ENCODE data around the gene TGFB1I1. TPM values are rescaled to one million over a fixed set of nuclear protein-coding genes. Genes with fewer than 3 reads are reported as not detected.

Gene TGFB1I1
- total RNA-seq, 1 donor from 2014 or later = 19.9 TPM

Other genes with a start within 250 kb of the TGFB1I1 start
- gene ITGAM, start 212.2 kb upstream of the TGFB1I1 start, total RNA-seq = 10.4 TPM
- gene ITGAX, start 117.0 kb upstream of the TGFB1I1 start, total RNA-seq = 2.2 TPM
- gene ITGAD, start 78.8 kb upstream of the TGFB1I1 start, total RNA-seq = 0.11 TPM
- gene COX6A2, start 43.8 kb upstream of the TGFB1I1 start, total RNA-seq = 1,434 TPM
- 1.8 TPM for gene ZNF843, start 29.4 kb upstream of the TGFB1I1 start, total RNA-seq
- gene ARMC5, start 12.7 kb upstream of the TGFB1I1 start, total RNA-seq = 5.5 TPM
- not detected for gene SLC5A2, start 11.0 kb downstream of the TGFB1I1 start, total RNA-seq
- gene RUSF1, start 36.2 kb downstream of the TGFB1I1 start, total RNA-seq = 19.9 TPM
- gene AHSP, start 55.7 kb downstream of the TGFB1I1 start, total RNA-seq = not detected

All from Right ventricle myocardium inferior (tissue), 1 donor.